GM19324 (cell line): ENCODE results near the gene ITPKC.
A peak's percentile ranks its signal among the peaks of the same experiment; 100 is the strongest.

Experiments
- ATAC-seq: cut with Tn5 transposase; IDR thresholded peaks from one replicate; pipeline ENCODE4 v1.9.1; 2021; ENCODE audit warnings: mild to moderate bottlenecking, moderate library complexity; ENCODE audit not compliant: unreplicated experiment, low FRiP score

Gene ITPKC

GRCh38 chr19:40716482-40717324 is at the start of gene ITPKC, which contains the start of gene COQ8B:
Gene ITPKC, plus strand, starts transcription at chr19:40717112. Its CDS starts 24 bp downstream, at chr19:40717136.
Gene COQ8B, minus strand, starts transcription at chr19:40716886. Its CDS starts 2,254 bp downstream, at chr19:40714632.
- peak; percentile 83 for ATAC-seq

- no peak for ATAC-seq
Observed at GRCh38 chr19:40667602-40668001, 49.3 kb upstream of the ITPKC start.

- no peak for ATAC-seq
Observed at GRCh38 chr19:40668991-40669614, 47.8 kb upstream of the ITPKC start.

GRCh38 chr19:40671404-40671803 is 45.5 kb upstream of the ITPKC start:
- ATAC-seq: no peak

GRCh38 chr19:40672038-40672437 is 44.9 kb upstream of the ITPKC start:
- no peak for ATAC-seq

- no peak for ATAC-seq
Observed at GRCh38 chr19:40672573-40673299, 44.2 kb upstream of the ITPKC start.

- ATAC-seq: no peak
Observed at GRCh38 chr19:40673397-40673796, 43.5 kb upstream of the ITPKC start.

- no peak for ATAC-seq
Observed at GRCh38 chr19:40674291-40674690, 42.6 kb upstream of the ITPKC start.

- ATAC-seq: no peak
Observed at GRCh38 chr19:40677156-40677555, 39.8 kb upstream of the ITPKC start.

GRCh38 chr19:40681039-40681438 is 35.9 kb upstream of the ITPKC start:
- no peak for ATAC-seq

GRCh38 chr19:40682431-40682964 is 34.4 kb upstream of the ITPKC start:
- ATAC-seq: no peak

- no peak for ATAC-seq
Observed at GRCh38 chr19:40683437-40683836, 33.5 kb upstream of the ITPKC start.

- no peak for ATAC-seq
Observed at GRCh38 chr19:40684280-40684679, 32.6 kb upstream of the ITPKC start.

- no peak for ATAC-seq
Observed at GRCh38 chr19:40685016-40685526, 31.8 kb upstream of the ITPKC start.

GRCh38 chr19:40685563-40685962 is 31.3 kb upstream of the ITPKC start:
- ATAC-seq: no peak

- no peak for ATAC-seq
Observed at GRCh38 chr19:40686882-40687524, 29.9 kb upstream of the ITPKC start.

GRCh38 chr19:40687525-40688016 is 29.3 kb upstream of the ITPKC start:
- no peak for ATAC-seq

- no peak for ATAC-seq
Observed at GRCh38 chr19:40688309-40688708, 28.6 kb upstream of the ITPKC start.

GRCh38 chr19:40688987-40689338 is 27.9 kb upstream of the ITPKC start:
- ATAC-seq: no peak
